ENCODE data around the gene ITPRID2. TPM values are rescaled to one million over a fixed set of nuclear protein-coding genes. Genes with fewer than 3 reads are reported as not detected.
"Not testable (repeated sequence)": the region's sequence is repeated elsewhere in the genome, so short reads cannot be mapped to it uniquely, and the experiment has no call there.

Gene ITPRID2
- total and polyA plus RNA-seq, 5 donors: 27.8 to 95.9 (median 82.2) TPM

DNA sequence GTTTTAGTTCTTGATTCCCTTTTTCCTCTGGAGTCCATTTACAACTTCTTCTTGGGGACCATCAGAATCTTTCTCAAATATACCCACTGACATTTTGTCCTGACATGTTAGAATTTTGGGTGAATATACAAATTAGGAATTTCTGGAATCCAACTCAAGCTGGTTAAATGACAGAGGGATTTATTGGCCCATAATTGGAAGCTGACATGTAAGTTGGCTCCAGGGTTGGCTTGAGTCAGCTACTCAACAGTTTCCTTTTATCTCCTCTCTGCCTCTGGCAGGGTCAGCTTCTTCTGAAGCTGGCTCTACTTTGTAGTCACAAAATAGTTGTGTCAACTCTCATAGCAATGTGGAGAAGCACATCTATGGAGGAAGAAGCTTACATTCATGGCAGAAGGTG, 57.5 kb downstream of the ITPRID2 start:
- no peak for ATAC-seq
- H3K4me1 ChIP-seq (ENCODE audit: control insufficient read depth, insufficient read depth, low read length): no peaks in the 10 kb centered on the region
- no peak overlapping the region for H3K4me3 ChIP-seq (ENCODE audit: low read length)
- H3K27ac ChIP-seq (ENCODE audit: low read length): no peak overlapping the region
- H3K27me3 ChIP-seq (ENCODE audit: control insufficient read depth, insufficient read depth): no peaks in the 10 kb centered on the region
- no peaks in the 10 kb centered on the region for H3K9me3 ChIP-seq (ENCODE audit: control insufficient read depth, low read length)
- no peak for DNase-seq
- intact Hi-C loops (cut with DNase I): no loop called here

DNA sequence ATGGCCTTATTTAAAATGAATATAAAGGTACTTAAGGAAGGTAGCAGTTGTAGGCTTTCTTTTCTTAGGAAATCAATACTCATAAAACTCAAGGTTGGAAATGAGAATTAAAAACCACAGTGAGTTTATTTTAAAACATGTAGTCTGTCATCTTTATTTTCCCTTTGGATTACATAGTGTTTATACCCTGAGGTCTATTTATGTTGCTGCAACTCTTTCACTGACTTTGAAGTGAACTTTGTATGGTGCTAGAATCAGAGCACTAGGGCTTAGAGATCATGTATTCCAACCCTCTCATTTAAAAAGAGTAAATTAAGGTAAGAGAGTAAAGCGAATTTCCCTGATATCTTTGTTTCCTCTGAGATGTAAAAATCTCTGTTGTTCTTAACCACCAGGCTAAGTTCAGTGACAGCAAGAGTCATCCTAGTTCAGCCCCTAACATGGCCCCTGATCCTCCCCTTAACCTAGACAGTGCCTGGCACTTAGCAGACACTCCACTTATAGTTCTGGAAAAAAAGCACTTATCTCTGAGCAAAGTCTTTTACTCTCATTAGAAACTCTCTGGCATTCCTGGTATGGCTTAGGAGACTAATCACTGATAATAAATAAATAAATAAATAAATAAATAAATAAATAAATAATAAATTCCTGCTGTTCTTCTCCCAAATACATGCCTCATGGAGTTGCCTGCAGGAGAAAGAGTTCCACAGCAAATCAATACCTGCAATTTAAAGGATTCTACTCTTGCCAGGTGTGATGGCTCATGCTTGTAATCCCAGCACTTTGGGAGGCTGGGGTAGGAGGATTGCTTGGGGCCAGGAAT, 61.1 kb downstream of the ITPRID2 start:
- 88% methylated on average over 1 of the region's 1 CpG for WGBS
- ATAC-seq (no peak), DNase-seq (no peak)
- Histone ChIP-seq H3K9me3 (ENCODE audit: control insufficient read depth, low read length) (no peaks in the 10 kb centered on the region), H3K4me1 (ENCODE audit: control insufficient read depth, insufficient read depth, low read length) (no peaks in the 10 kb centered on the region), H3K4me3 (ENCODE audit: low read length) (no peak overlapping the region), H3K27ac (ENCODE audit: low read length) (no peak overlapping the region), H3K27me3 (ENCODE audit: control insufficient read depth, insufficient read depth) (no peaks in the 10 kb centered on the region)
- intact Hi-C loops (cut with DNase I): loop anchor here in 2 of 4 donors (5.0 to 10.0 kb wide), 2 partner anchors 208 to 210 kb away; no protein-coding TSS in a partner anchor

DNA sequence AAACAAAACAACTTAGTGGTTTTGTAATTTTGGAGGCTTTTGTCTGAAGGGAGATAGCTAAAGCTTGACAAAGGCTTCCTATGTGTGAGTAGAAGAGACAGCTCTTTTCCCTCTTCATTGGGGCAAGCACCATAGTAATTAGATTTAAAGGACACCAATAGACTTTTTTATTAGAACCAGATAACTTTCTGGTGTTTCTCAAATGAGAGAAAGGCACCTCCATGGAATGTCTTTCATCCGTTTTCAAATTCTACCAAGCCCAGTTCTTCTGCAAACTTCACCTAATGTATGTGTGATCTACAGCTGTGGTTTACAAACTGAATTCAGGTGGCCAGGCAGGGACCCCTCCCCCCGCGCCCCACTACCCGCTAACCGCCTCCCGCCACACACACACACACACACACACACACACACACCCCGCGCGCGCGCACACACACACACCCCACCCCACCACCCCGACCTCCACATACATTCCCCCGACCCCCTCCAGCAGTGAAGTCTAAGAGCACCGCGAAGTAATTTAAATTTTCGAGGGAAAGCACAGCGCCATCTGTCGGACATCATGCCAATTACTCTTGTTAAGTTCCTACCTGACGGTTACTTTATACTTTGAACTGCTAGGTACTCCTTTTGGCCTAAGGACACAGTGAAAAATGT, 62.5 kb downstream of the ITPRID2 start:
- Histone ChIP-seq H3K27ac (ENCODE audit: low read length) (no peak overlapping the region), H3K27me3 (ENCODE audit: control insufficient read depth, insufficient read depth) (no peaks in the 10 kb centered on the region), H3K4me3 (ENCODE audit: low read length) (peak overlapping the region; percentile 54), H3K9me3 (ENCODE audit: control insufficient read depth, low read length) (no peaks in the 10 kb centered on the region), H3K4me1 (ENCODE audit: control insufficient read depth, insufficient read depth, low read length) (no peaks in the 10 kb centered on the region)
- intact Hi-C loops (cut with DNase I): loop anchor here in 2 of 4 donors (5.0 to 10.0 kb wide), 2 partner anchors 209 to 212 kb away; no protein-coding TSS in a partner anchor
- WGBS: 2% methylated on average over 19 of the region's 19 CpGs
- ATAC-seq: peak; percentile 31 to 57
- DNase-seq: peak; percentile 35 to 51 (median 50)

DNA sequence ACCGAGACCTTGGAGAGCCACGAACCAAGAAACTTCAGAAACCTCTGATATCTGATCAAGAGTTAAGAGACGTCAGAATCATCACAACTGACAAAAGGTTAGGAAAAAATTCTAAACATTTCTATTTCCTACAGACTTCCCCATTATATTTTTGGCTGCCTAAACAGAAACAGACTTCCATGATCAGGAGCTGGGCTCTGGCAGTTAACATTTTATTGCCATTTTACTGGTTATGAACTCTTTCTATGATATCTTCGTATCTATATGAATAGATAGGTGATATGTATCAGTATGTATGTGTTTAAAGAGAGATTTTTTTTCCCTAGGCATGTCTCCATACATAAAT, 63.0 kb downstream of the ITPRID2 start:
- no peaks in the 10 kb centered on the region for H3K27me3 ChIP-seq (ENCODE audit: control insufficient read depth, insufficient read depth)
- H3K4me1 ChIP-seq (ENCODE audit: control insufficient read depth, insufficient read depth, low read length): no peaks in the 10 kb centered on the region
- H3K4me3 ChIP-seq (ENCODE audit: low read length): no peak overlapping the region
- WGBS: 23% methylated on average over 4 of the region's 4 CpGs
- H3K9me3 ChIP-seq (ENCODE audit: control insufficient read depth, low read length): no peaks in the 10 kb centered on the region
- intact Hi-C loops (cut with DNase I): loop anchor here in 2 of 4 donors (5.0 to 10.0 kb wide), 2 partner anchors 210 to 212 kb away; no protein-coding TSS in a partner anchor
- DNase-seq: no peak
- no peak for ATAC-seq
- H3K27ac ChIP-seq (ENCODE audit: low read length): no peak overlapping the region

DNA sequence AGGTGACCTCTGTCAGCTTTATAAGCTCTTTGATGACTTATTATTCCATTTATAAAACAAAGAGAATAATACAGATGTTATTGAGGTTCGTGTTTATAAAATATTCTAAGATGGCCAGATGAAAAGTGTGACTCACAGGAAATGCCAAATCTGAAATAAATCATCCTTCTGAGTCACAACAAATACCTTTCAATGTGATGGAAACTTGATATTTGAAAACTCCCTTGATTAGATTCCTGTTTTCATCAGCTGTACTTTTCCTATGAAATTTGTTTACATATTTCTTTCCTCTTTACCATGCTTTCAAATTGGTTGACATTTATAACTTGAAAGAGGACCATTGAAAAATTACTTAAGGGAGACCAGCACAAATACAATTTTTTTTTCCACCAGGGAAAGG, 63.5 kb downstream of the ITPRID2 start:
- WGBS: 38% methylated on average over 1 of the region's 1 CpG
- no peaks in the 10 kb centered on the region for H3K9me3 ChIP-seq (ENCODE audit: control insufficient read depth, low read length)
- no peak overlapping the region for H3K27ac ChIP-seq (ENCODE audit: low read length)
- no peak overlapping the region for H3K4me3 ChIP-seq (ENCODE audit: low read length)
- H3K27me3 ChIP-seq (ENCODE audit: control insufficient read depth, insufficient read depth): no peaks in the 10 kb centered on the region
- ATAC-seq: no peak
- no peak for DNase-seq
- no peaks in the 10 kb centered on the region for H3K4me1 ChIP-seq (ENCODE audit: control insufficient read depth, insufficient read depth, low read length)
- intact Hi-C loops (cut with DNase I): loop anchor here in 1 of 4 donors (10.0 kb wide), 1 partner anchor 210 kb away; no protein-coding TSS in a partner anchor

DNA sequence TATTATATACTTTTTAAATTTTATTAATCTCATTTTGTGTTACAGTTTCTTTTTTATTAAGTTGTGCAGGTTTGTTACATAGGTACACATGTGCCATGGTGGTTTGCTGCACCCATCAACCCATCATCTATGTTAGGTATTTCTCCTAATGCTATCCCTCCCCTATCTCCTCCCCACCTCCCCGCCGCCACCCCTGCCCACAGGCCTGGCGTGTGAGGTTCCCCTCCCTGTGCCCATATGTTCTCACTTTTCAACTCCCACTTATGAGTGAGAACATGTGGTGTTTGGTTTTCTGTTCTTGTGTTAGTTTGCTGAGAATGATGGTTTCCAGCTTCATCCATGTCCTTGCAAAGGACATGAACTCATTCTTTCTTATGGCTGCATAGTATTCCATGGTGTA, 64.3 kb downstream of the ITPRID2 start:
- not testable (repeated sequence) for H3K27me3 ChIP-seq (ENCODE audit: control insufficient read depth, insufficient read depth); ATAC-seq; H3K4me3 ChIP-seq (ENCODE audit: low read length); H3K4me1 ChIP-seq (ENCODE audit: control insufficient read depth, insufficient read depth, low read length); DNase-seq; H3K27ac ChIP-seq (ENCODE audit: low read length); H3K9me3 ChIP-seq (ENCODE audit: control insufficient read depth, low read length)
- intact Hi-C loops (cut with DNase I): loop anchor here in 1 of 4 donors (10.0 kb wide), 1 partner anchor 211 kb away; no protein-coding TSS in a partner anchor
- WGBS: 97% methylated on average over 3 of the region's 3 CpGs

DNA sequence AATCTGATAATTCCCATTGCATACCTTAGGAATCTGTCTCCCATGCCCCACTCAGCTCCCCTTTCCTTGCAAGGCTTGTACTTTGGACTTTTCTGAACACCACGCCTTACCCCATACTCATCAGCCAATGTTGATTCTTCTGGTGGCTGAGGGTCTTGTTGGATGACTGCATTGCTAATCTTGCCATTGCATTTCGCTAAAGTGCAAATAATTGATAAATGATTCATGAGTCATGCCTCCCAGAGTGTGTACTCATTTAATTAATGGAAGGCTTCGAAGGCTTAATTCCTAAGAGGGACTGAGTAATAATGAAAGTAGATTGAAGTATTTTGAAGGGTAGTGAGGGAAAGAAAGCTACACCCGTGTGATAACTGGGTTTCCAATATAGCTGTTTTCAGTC, 66.1 kb downstream of the ITPRID2 start:
- no peaks in the 10 kb centered on the region for H3K4me1 ChIP-seq (ENCODE audit: control insufficient read depth, insufficient read depth, low read length)
- ATAC-seq (no peak), DNase-seq (no peak)
- no peaks in the 10 kb centered on the region for H3K9me3 ChIP-seq (ENCODE audit: control insufficient read depth, low read length)
- 81% methylated on average over 4 of the region's 4 CpGs for WGBS
- no peaks in the 10 kb centered on the region for H3K27me3 ChIP-seq (ENCODE audit: control insufficient read depth, insufficient read depth)
- intact Hi-C loops (cut with DNase I): loop anchor here in 1 of 4 donors (10.0 kb wide), 1 partner anchor 213 kb away; no protein-coding TSS in a partner anchor
- no peak overlapping the region for H3K27ac ChIP-seq (ENCODE audit: low read length)
- H3K4me3 ChIP-seq (ENCODE audit: low read length): no peak overlapping the region

DNA sequence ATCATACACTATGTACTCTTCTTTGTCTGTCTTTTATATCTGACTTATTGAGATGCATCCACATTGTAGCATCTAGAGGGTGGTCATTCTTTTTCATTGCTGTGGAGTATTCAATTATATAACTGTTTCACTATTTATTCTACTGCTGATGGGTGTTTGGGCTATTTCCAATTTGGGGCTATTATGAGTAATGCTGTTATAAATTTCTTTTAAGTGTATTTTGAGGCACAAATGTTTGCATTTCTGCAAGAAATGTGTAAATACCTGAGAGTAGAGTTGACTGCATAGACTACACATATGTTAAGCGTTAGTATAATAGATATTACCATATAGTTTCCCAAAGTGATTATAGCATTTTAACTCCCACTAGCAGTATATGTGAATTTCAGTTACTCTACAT, 67.2 kb downstream of the ITPRID2 start:
- ATAC-seq (no peak), DNase-seq (no peak)
- Histone ChIP-seq H3K4me1 (ENCODE audit: control insufficient read depth, insufficient read depth, low read length) (no peaks in the 10 kb centered on the region), H3K9me3 (ENCODE audit: control insufficient read depth, low read length) (no peaks in the 10 kb centered on the region), H3K27me3 (ENCODE audit: control insufficient read depth, insufficient read depth) (no peaks in the 10 kb centered on the region), H3K27ac (ENCODE audit: low read length) (no peak overlapping the region), H3K4me3 (ENCODE audit: low read length) (no peak overlapping the region)
- WGBS: 97% methylated on average over 1 of the region's 1 CpG
- intact Hi-C loops (cut with DNase I): loop anchor here in 1 of 4 donors (10.0 kb wide), 1 partner anchor 214 kb away; no protein-coding TSS in a partner anchor

DNA sequence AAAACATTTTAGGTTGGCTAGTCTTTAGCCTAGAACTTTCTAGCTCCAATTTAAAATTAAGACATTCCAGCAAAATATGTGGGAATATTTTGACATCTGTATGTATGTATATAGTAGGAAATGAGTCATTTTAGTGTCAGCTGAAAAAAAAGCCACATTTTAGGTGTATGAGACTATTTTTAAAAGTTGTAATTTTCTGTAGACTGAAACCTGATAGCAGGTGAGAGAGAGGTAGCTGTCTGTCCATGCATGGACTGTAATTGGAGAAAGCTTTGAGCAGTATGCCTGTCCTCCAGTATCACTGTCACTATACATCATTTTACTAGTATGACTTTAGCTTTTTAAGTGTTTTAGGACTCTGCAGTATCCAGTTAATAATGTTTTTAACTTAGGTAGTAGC, 68.0 kb downstream of the ITPRID2 start:
- Histone ChIP-seq H3K27me3 (ENCODE audit: control insufficient read depth, insufficient read depth) (no peaks in the 10 kb centered on the region), H3K4me3 (ENCODE audit: low read length) (no peak overlapping the region), H3K4me1 (ENCODE audit: control insufficient read depth, insufficient read depth, low read length) (no peaks in the 10 kb centered on the region), H3K27ac (ENCODE audit: low read length) (no peak overlapping the region), H3K9me3 (ENCODE audit: control insufficient read depth, low read length) (no peaks in the 10 kb centered on the region)
- intact Hi-C loops (cut with DNase I): loop anchor here in 1 of 4 donors (10.0 kb wide), 1 partner anchor 215 kb away; no protein-coding TSS in a partner anchor
- DNase-seq (no peak), ATAC-seq (no peak)

DNA sequence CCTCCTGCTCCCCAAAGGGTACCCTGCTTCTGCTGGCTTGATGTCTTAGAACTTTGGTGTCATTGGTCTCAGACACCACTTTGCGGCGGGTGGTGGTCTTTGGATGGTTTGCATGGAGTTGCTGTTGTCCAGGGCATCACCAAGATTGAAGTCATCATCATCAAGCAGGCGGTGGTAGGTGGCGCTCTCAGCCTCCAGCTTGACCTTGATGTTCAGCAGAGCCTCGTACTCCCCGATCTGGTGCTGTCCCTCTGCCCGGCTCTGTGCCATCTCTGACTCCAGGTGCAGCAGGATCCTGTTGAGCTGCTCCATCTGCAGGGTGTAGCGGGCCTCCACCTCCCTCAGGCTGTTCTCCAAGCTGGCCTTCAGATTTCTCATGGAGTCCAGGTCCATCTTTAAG, 69.6 kb downstream of the ITPRID2 start:
- H3K27ac ChIP-seq (ENCODE audit: low read length); H3K9me3 ChIP-seq (ENCODE audit: control insufficient read depth, low read length); intact Hi-C loops (cut with DNase I); H3K4me1 ChIP-seq (ENCODE audit: control insufficient read depth, insufficient read depth, low read length); H3K27me3 ChIP-seq (ENCODE audit: control insufficient read depth, insufficient read depth); H3K4me3 ChIP-seq (ENCODE audit: low read length); ATAC-seq: not testable (repeated sequence)
- WGBS: 94% methylated on average over 8 of the region's 8 CpGs
- DNase-seq: peak in 1 of 3 donors; percentile 40

DNA sequence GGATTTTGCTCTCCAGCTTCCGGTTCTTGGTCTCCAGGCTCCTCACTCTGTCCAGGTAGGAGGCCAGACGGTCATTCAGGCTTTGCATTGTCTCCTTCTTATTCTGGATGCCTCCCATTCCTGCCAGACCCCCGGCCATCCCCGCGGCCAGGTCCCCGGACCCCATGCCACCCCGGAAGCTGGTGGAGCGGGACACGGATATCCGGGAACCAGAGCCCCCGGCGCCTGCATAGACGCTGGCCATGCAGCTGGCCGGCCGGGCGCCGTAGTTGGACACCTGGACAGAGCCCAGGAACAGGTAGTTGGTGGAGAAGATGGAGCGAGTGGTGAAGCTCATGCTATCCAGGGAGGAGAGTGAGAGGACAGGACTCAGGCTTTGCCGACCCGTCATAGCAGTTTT, 70.6 kb downstream of the ITPRID2 start:
- whole genome bisulfite sequencing: 96% methylated on average over 20 of the region's 20 CpGs
- H3K9me3 ChIP-seq (ENCODE audit: control insufficient read depth, low read length): no peaks in the 10 kb centered on the region
- H3K4me3 ChIP-seq (ENCODE audit: low read length): no peak overlapping the region
- no peak for ATAC-seq
- no peak overlapping the region for H3K27ac ChIP-seq (ENCODE audit: low read length)
- no peaks in the 10 kb centered on the region for H3K27me3 ChIP-seq (ENCODE audit: control insufficient read depth, insufficient read depth)
- peak in 2 of 3 donors; percentile 36 to 46 for DNase-seq
- H3K4me1 ChIP-seq (ENCODE audit: control insufficient read depth, insufficient read depth, low read length): no peaks in the 10 kb centered on the region
- intact Hi-C loops (cut with DNase I): no loop called here

Measured in right cardiac atrium (tissue), 5 donors.